Erythroblast (primary cell): ENCODE measurements around the gene IL4R.

ENCODE experiments used
- DNase-seq, 2 experiments: peaks; one replicate each; lab custom pipeline; 2025; lab: John Stamatoyannopoulos, UW
- GATA1 ChIP-seq: IDR thresholded peaks from 2 replicates; pipeline ENCODE4 v1.6.1; 2011; ENCODE audit warnings: low read depth, mild to moderate bottlenecking, control low read depth, low read length, moderate library complexity
- POLR2A ChIP-seq: IDR thresholded peaks from 2 replicates; pipeline ENCODE4 v1.6.1; 2011; ENCODE audit warnings: mild to moderate bottlenecking, low read length

Gene IL4R

GRCh38 chr16:27374221-27374803 lies 60.5 kb downstream of the IL4R start:
- TF ChIP-seq GATA1 (no peak), POLR2A (no peak)
- no peak for DNase-seq

- peak; percentile 56 to 61 for DNase-seq
- no peak for TF ChIP-seq GATA1
- TF ChIP-seq POLR2A, result no peak
These were observed 61.1 kb downstream of the IL4R start for GRCh38 chr16:27374804-27375425.

GRCh38 chr16:27377666-27378485 lies 64.1 kb downstream of the IL4R start:
- no peak for DNase-seq

DNA sequence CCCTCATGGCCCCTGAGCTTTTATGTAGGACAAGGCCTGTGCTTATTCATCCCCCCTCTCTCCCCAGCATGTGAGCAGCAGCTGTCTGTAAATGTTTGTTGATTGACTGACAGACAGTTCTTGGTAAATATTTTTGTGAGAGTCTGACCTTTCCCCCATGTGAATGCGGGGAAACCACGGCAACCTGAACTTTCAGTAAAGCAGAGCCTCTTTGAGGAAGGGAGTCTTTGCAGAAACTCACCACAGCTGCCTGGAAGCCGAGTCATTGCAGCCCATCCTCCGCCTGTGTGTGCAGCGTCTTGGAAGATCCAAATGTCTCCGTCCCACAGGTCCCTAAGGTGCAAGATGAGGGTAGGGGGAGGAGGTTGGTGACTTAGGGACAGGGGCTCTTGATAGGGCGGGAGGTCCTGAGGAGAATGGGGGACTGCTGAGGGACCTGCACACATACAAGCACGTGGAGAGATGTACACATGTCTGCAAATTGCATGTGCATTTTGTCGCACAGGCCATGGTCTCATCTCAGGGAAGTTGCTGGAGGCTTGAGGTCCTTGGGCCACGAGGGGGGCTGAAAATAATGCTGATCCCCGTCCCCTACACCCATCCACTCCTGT lies 65.2 kb downstream of the IL4R start:
- DNase-seq, result no peak
- TF ChIP-seq GATA1, result no peak
- TF ChIP-seq POLR2A, result no peak

More at GRCh38 chr16:27377666-27378485, 64.1 kb downstream of the IL4R start:
- TF ChIP-seq POLR2A, result no peak

DNA sequence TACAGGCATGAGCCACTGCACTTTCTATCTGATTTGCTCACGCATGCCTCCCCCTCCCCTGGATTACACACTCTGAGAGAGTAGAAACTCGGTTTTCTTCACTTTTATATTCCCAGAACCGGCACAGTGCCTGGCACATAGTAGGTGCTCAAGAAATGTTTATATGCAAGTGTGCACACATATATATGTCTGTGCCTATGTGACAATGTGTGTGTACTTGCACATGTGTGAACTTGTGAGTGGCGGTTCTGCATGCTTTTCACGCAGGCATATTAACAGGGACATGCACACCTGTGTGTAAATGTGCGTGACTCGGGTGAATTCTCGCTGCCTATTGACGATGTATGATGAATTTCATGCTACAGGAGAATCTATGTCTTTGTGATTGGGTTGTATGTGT lies 66.1 kb downstream of the IL4R start:
- TF ChIP-seq POLR2A (no peak), GATA1 (no peak)
- no peak for DNase-seq

DNA sequence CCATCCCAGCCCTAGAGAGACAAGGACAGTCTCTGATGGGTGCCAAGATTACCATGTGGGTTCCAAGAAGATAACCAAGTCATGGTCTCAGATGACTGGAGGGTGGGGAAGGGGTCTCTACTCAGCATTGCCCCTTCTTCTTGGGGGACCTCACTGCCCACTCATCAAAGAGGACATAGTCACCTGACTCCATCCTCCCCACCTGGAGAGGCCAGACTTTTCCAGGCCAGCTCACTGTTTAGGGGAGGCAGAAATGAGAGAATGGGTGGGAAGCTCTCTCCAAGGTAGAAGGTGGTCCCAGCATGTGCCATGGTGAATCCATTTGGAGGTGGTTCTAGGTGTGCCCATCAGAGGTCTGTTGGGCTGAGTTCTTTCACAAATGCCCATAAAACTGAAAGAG lies 67.5 kb downstream of the IL4R start:
- no peak for TF ChIP-seq GATA1
- TF ChIP-seq POLR2A, result no peak
- DNase-seq, result no peak

GRCh38 chr16:27381974-27382855 lies 68.4 kb downstream of the IL4R start:
- TF ChIP-seq POLR2A (no peak), GATA1 (no peak)
- no peak for DNase-seq

DNA sequence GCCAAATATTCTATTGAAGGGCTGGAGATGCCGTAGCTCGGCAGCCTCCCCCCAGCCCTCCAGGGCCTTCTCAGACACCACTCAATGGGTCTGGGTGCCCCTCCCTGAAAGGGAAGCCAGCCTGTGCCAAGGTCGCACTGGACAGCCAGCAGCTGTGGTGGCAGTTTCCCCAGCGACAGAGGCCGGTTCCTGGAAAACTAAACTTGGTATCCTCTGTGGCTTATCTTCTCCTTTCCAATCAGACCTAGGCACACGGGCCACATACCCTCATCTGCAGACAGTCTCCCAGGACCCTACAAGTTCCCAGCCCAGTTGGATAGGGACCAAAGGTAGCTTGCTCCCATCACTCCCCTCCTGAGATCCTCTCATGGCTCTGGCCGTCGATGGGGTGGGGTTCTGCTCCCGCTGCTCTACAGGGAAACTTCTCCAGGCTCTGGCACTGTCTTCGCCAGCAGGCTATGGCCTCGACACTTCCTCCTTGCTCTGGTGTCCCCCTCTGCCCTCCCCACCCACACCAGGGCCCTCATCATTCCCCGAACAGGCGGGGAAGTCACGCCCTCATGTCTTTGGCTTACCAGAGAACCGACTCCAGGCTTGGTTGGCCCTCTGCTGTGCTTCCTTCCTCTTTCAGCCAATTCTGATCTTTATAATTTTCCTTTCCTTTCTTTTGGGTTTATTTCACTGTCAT lies 69.9 kb downstream of the IL4R start:
- no peak for DNase-seq
- TF ChIP-seq GATA1, result no peak
- no peak for TF ChIP-seq POLR2A

GRCh38 chr16:27384425-27384824 lies 70.7 kb downstream of the IL4R start:
- DNase-seq, result no peak
- TF ChIP-seq GATA1, result no peak
- no peak for TF ChIP-seq POLR2A

GRCh38 chr16:27385398-27385797 lies 71.6 kb downstream of the IL4R start:
- no peak for DNase-seq

DNA sequence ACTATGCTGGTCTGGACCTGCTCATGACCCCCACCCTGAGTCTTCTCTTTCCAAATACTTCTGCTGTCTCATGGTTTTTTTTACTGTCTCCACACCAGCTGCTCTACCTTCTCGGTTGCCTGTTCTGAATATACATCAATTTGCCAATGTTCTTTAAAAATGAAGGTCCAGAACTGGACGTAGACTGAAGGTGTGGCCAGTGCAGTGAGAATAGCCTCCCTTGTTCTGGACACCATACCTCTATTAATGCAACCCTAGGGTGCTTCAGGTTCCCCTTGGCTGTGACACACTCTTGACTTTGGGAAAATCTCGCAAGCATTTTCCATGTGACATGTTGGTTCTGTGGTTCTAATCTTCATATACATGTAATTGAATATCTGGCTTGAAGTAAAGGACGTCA lies 72.9 kb downstream of the IL4R start:
- TF ChIP-seq POLR2A, result no peak
- no peak for TF ChIP-seq GATA1
- no peak for DNase-seq

More at GRCh38 chr16:27385398-27385797, 71.6 kb downstream of the IL4R start:
- TF ChIP-seq GATA1, result no peak
- no peak for TF ChIP-seq POLR2A

DNA sequence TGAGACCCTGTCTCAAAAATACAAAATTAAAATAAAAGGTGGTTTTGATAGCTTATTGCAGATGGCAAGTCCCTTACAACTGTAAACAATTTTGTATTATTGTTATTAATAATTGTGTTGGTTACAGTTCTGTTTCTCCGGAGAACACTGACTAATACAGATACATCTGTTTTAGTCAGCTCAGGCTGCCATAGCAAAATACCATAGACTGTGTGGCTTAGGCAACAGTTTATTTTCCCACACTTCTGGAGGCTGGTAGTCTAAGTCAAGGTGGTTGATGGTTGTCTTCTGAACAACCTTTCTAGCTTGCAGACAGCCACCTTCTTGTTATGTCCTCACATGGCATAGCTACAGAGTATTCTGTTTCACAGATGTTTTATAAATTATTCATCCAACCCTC lies 74.0 kb downstream of the IL4R start:
- DNase-seq, result no peak

GRCh38 chr16:27389272-27389961 lies 75.6 kb downstream of the IL4R start:
- DNase-seq, result no peak
- TF ChIP-seq POLR2A, result no peak
- TF ChIP-seq GATA1, result no peak

More for the DNA sequence above, 74.0 kb downstream of the IL4R start:
- TF ChIP-seq POLR2A (no peak), GATA1 (no peak)
